ENCODE results near the gene TMC8.
A peak's percentile ranks its signal among the peaks of the same experiment; 100 is the strongest.

TMC8 gene

GRCh38 chr17:78124081-78124835 is 6.3 kb upstream of the TMC8 start:
- DNase-seq (ENCODE audit: low read depth): no peak

- no peak for DNase-seq (ENCODE audit: low read depth)
Observed at GRCh38 chr17:78124836-78125137, 5.8 kb upstream of the TMC8 start.

GRCh38 chr17:78125138-78125913 is 5.2 kb upstream of the TMC8 start:
- no peak for DNase-seq (ENCODE audit: low read depth)

GRCh38 chr17:78125976-78126894 is 4.3 kb upstream of the TMC8 start:
- no peak for DNase-seq (ENCODE audit: low read depth)

GRCh38 chr17:78126895-78127238 is 3.7 kb upstream of the TMC8 start:
- no peak for DNase-seq (ENCODE audit: low read depth)

- DNase-seq (ENCODE audit: low read depth): no peak
Observed at GRCh38 chr17:78127239-78127887, 3.2 kb upstream of the TMC8 start.

GRCh38 chr17:78127888-78128550 is 2.6 kb upstream of the TMC8 start:
- no peak for DNase-seq (ENCODE audit: low read depth)

- DNase-seq (ENCODE audit: low read depth): no peak
Observed at GRCh38 chr17:78128551-78129350, 1.8 kb upstream of the TMC8 start, which contains the start of gene TMC6. TSS of gene TMC6 (minus strand) at chr17:78128755. CDS start at chr17:78126832, 1,923 bp downstream.

GRCh38 chr17:78129351-78130089 is 1.1 kb upstream of the TMC8 start:
- no peak for DNase-seq (ENCODE audit: low read depth)

- no peak for DNase-seq (ENCODE audit: low read depth)
Observed at GRCh38 chr17:78130090-78130436, 508 bp upstream of the TMC8 start.

- no peak for DNase-seq (ENCODE audit: low read depth)
Observed at GRCh38 chr17:78131172-78132083, 857 bp downstream of the TMC8 start.

GRCh38 chr17:78132084-78132676 is 1.6 kb downstream of the TMC8 start:
- no peak for DNase-seq (ENCODE audit: low read depth)

- no peak for DNase-seq (ENCODE audit: low read depth)
Observed at GRCh38 chr17:78132767-78133178, 2.2 kb downstream of the TMC8 start.

- DNase-seq (ENCODE audit: low read depth): no peak
Observed at GRCh38 chr17:78133179-78133951, 2.8 kb downstream of the TMC8 start.

GRCh38 chr17:78133971-78134898 is 3.7 kb downstream of the TMC8 start:
- DNase-seq (ENCODE audit: low read depth): peak; percentile 38

GRCh38 chr17:78134899-78135385 is 4.4 kb downstream of the TMC8 start:
- DNase-seq (ENCODE audit: low read depth): no peak
